Left lung (tissue), 10 donors: ENCODE data around the gene TCAIM. TPM values are rescaled to one million over a fixed set of nuclear protein-coding genes. Genes with fewer than 3 reads are reported as not detected.

Experiments
- ATAC-seq: fragments of 200-7000 bp; cut with Tn5 transposase; one replicate; pipeline ENCODE4 v1.9.1; 2020; ENCODE audit warnings: moderate library complexity
- DNase-seq, 4 donors: peaks; one replicate each; pipeline ENCODE4 v3.0.0-alpha.2; 2013 to 2020
- H3K27ac ChIP-seq, 2 donors: fragments of 200-600 bp; sonication (generic) in 1 of 2; one replicate each; pipeline versions ENCODE4 v1.5.0 to v1.8.0; 2020 to 2021
- H3K27me3 ChIP-seq, 2 donors: fragments of 200-600 bp; sonication (generic) in 1 of 2; one replicate each; pipeline versions ENCODE4 v1.5.0 to v1.8.0; 2020 to 2021
- H3K36me3 ChIP-seq, 2 donors: fragments of 200-600 bp; sonication (generic) in 1 of 2; one replicate each; pipeline versions ENCODE4 v1.5.0 to v1.8.0; 2020 to 2021
- H3K4me1 ChIP-seq, 2 donors: fragments of 200-600 bp; one replicate each; pipeline ENCODE4 v1.8.0; 2021
- H3K4me3 ChIP-seq, 2 donors: fragments of 200-600 bp; sonication (generic) in 1 of 2; one replicate each; pipeline versions ENCODE4 v1.5.0 to v1.8.0; 2020 to 2021; ENCODE audit warnings: mild to moderate bottlenecking in 1 of 2
- H3K9me3 ChIP-seq, 2 donors: fragments of 200-600 bp; sonication (generic) in 1 of 2; one replicate each; pipeline versions ENCODE4 v1.5.0 to v1.8.0; 2020 to 2021
- intact Hi-C, 2 donors: fragments of 100-400 bp; cut with DNase I; formaldehyde crosslinking; loops; one replicate each; pipeline versions ENCODE4 v1.11.2 to v1.14.2; 2022
- polyA plus RNA-seq, 6 donors: library from polyadenylated mRNA; unstranded; fragments of 120-200 nt; gene quantifications; one replicate each; pipeline ENCODE4 v1.2.1, GENCODE V29; 2013; ENCODE audit not compliant: insufficient read length in 6 of 6
- total RNA-seq, 2 donors: library from RNA; stranded (reverse); fragmentation: NEBNext Ultra II Directional; extraction: Animal tissue kit (Norgen Biotek cat#: 25700); gene quantifications; one replicate each; pipeline ENCODE4 v1.2.1, GENCODE V29; 2021
- TF ChIP-seq, protein P1 (sequence below), 2 donors: fragments of 200-600 bp; sonication (generic) in 1 of 2; IDR thresholded peaks; one replicate each; pipeline versions ENCODE4 v1.5.0 to v1.8.0; 2021; ENCODE audit warnings: antibody characterized with exemption in 2 of 2
- donor health status: DM: no; HTN: yes; CAD: no.
- donor health status: DM: no; HTN: no; CAD: no.

The TCAIM gene
- total and polyA plus RNA-seq, 8 donors = 23.4 to 30.2 (median 25.6) TPM

DNA sequence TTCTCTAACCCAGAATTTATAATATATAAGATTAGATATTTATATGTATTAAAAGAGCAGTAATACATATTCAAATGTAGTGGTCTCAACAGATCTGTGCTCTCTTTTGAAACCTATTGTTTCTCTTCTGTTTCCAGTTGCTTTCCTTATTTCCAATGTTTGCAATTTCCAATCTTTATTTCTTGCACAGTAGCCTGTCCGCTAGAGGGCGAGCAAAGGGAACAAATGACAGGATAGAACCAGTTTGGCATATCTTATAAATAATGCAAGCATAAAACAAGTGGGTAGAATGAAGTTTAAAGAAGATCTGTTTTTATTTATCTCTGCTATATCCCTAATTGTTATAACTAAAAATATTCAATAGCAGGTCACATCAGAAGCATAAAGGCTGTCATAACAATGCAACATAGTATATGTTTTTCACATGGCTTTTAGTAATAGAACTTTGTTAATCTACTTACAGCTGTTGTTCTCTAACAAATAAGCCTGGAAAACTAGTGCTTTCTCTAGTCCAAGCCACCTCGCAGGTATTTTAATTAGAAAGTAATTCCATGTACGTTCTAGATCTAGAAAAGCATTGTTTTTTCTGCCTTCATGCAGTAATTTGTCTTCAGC, 15.1 kb upstream of the TCAIM start:
- TF ChIP-seq, protein P1, sequence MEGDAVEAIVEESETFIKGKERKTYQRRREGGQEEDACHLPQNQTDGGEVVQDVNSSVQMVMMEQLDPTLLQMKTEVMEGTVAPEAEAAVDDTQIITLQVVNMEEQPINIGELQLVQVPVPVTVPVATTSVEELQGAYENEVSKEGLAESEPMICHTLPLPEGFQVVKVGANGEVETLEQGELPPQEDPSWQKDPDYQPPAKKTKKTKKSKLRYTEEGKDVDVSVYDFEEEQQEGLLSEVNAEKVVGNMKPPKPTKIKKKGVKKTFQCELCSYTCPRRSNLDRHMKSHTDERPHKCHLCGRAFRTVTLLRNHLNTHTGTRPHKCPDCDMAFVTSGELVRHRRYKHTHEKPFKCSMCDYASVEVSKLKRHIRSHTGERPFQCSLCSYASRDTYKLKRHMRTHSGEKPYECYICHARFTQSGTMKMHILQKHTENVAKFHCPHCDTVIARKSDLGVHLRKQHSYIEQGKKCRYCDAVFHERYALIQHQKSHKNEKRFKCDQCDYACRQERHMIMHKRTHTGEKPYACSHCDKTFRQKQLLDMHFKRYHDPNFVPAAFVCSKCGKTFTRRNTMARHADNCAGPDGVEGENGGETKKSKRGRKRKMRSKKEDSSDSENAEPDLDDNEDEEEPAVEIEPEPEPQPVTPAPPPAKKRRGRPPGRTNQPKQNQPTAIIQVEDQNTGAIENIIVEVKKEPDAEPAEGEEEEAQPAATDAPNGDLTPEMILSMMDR (IDR thresholded peaks at IDR 0.05) = peak; percentile 69
- H3K36me3 ChIP-seq = no peaks in the 10 kb centered on the region
- no peak overlapping the region for H3K27ac ChIP-seq
- no peaks in the 10 kb centered on the region for H3K4me1 ChIP-seq
- ATAC-seq (peak; percentile 90), DNase-seq (peak in 3 of 4 donors; percentile 53 to 76 (median 58))
- H3K4me3 ChIP-seq = no peak overlapping the region
- H3K9me3 ChIP-seq = no peaks in the 10 kb centered on the region
- H3K27me3 ChIP-seq = no peaks in the 10 kb centered on the region
- intact Hi-C loops = no loop called here

DNA sequence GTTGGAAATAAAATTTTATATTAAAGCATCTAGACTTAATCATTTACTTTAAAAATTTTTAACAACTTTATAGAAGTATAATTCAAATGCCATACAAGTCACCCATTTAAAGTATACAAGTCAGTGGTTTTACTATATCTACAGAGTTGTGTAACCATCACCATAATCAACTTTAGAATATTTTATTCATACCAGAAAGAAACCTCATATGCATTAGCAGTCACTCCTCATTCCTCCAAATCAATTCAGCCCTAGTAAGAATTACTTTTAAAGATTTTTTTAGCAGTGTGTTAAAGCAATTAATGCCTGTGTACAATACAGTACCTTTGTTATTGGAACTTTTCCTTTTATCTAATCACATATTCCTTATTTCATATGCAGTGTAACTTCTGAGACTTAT, 14.0 kb upstream of the TCAIM start:
- Histone ChIP-seq H3K4me3 (no peak overlapping the region), H3K36me3 (no peaks in the 10 kb centered on the region), H3K27ac (no peak overlapping the region), H3K4me1 (no peaks in the 10 kb centered on the region), H3K27me3 (no peaks in the 10 kb centered on the region), H3K9me3 (no peaks in the 10 kb centered on the region)
- intact Hi-C loops = no loop called here
- ATAC-seq (no peak), DNase-seq (no peak)
- TF ChIP-seq, protein P1 (IDR thresholded peaks at IDR 0.05) = no peak

DNA sequence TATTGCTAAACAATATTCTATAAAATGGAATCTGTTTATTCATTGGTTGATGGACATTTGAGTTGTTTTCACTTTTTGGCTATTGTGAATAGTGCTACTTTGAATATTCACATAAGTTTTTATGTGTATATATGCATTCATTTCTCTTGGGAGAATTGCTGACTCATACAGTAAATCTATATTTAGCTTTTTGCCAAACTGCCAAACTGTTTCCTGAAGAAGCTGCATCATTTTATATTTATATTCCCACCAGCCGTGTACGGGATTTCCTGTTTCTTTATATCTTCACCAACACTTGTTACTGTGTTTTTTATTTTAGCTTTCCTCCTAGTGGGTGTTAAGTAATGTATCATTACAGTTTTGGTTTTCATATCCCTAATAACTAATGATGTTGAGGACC, 12.5 kb upstream of the TCAIM start:
- no peak for DNase-seq
- Histone ChIP-seq H3K4me1 (no peaks in the 10 kb centered on the region), H3K27me3 (no peaks in the 10 kb centered on the region), H3K9me3 (no peaks in the 10 kb centered on the region), H3K36me3 (no peaks in the 10 kb centered on the region), H3K27ac (no peak overlapping the region), H3K4me3 (no peak overlapping the region)
- TF ChIP-seq, protein P1 (IDR thresholded peaks at IDR 0.05) = no peak
- ATAC-seq = no peak
- intact Hi-C loops = no loop called here

DNA sequence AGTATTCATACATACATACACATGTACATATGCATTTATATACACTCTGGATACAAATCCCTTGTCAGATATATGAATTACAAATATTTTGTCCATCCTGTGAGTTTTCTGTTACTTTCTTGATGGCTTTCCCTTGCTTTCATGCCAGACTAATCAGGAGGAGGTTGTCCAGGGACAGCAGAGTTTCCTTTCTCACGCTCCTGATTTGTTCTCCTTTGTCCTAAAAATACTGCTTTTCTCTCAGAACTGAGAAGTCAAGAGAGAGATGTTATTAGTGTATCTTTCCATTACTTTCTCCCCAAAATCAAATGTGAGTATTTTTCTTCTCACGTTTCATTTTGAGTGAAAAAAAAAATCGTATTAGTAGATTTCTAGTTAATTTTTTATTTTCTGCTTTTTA, 12.1 kb upstream of the TCAIM start:
- DNase-seq (no peak), ATAC-seq (no peak)
- intact Hi-C loops = no loop called here

DNA sequence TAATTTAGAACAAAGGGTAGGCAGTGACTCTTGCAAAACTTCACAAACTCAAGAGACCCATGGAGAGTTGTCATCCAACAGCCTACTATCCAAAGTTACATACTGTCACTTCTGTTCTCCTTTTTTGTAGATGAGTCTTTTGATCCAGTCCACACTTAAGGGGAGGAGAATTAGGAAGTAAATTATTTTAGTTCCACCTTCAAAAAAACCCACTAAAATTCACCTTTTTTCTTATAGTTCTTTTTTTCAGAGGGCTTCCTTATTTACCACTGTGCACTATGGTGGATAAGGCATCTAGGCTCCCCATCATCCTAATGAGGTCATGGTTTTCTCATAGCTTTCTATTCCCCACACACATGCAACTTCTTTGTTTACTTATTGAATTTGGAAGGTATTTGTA, 8.6 kb upstream of the TCAIM start:
- Histone ChIP-seq H3K9me3 (no peaks in the 10 kb centered on the region), H3K36me3 (no peaks in the 10 kb centered on the region), H3K27me3 (no peaks in the 10 kb centered on the region), H3K4me1 (no peaks in the 10 kb centered on the region), H3K4me3 (no peak overlapping the region), H3K27ac (no peak overlapping the region)
- DNase-seq = no peak
- ATAC-seq = no peak
- intact Hi-C loops = no loop called here
- TF ChIP-seq, protein P1 (IDR thresholded peaks at IDR 0.05) = no peak

More for the DNA sequence above, 12.1 kb upstream of the TCAIM start:
- no peaks in the 10 kb centered on the region for H3K36me3 ChIP-seq
- no peaks in the 10 kb centered on the region for H3K27me3 ChIP-seq
- H3K9me3 ChIP-seq = no peaks in the 10 kb centered on the region
- no peaks in the 10 kb centered on the region for H3K4me1 ChIP-seq
- H3K4me3 ChIP-seq = no peak overlapping the region
- TF ChIP-seq, protein P1 (IDR thresholded peaks at IDR 0.05) = no peak
- no peak overlapping the region for H3K27ac ChIP-seq
